ENCODE measurements around the gene ADCK2.

- no peak for TF ChIP-seq CTCF (IDR thresholded peaks at IDR 0.05; ENCODE audit: insufficient read depth, low read depth, low read length)
- no peak for TF ChIP-seq EZH2 (IDR thresholded peaks at IDR 0.05; ENCODE audit: insufficient read depth, low read length)
Measured at GRCh38 chr7:140697447-140698143, 24.9 kb downstream of the ADCK2 start.
